Astrocyte of the spinal cord (primary cell): ENCODE results near the gene TSR2.

Experiments used
- DNase-seq: peaks from one replicate; pipeline ENCODE4 v3.0.0; 2011; ENCODE audit warnings: low read depth, low spot score
- H3K4me3 ChIP-seq: 2 replicates; pipeline ENCODE4 v1.5.1; 2011; ENCODE audit warnings: low read depth, mild to moderate bottlenecking, low read length, moderate library complexity
- CTCF ChIP-seq: IDR thresholded peaks from 2 replicates; pipeline ENCODE4 v1.5.1; 2012; ENCODE audit warnings: low read depth, mild to moderate bottlenecking, low read length, inconsistent platforms
- in situ Hi-C: cut with HindIII; loops from 2 replicates; pipeline ENCODE4 v1.10.0; 2017; ENCODE audit warnings: low sequenced_read_pairs

Gene TSR2

GRCh38 chrX:54492340-54492739, 52.1 kb downstream of the TSR2 start:
- in situ Hi-C loops: no loop called here
- DNase-seq: peak; percentile 56
- no peak overlapping the region for H3K4me3 ChIP-seq
- no peak for TF ChIP-seq CTCF

GRCh38 chrX:54494166-54494988, 54.2 kb downstream of the TSR2 start:
- H3K4me3 ChIP-seq: peak overlapping the region; percentile 55
- peak; percentile 25 for DNase-seq
- TF ChIP-seq CTCF: no peak
- in situ Hi-C loops: no loop called here
